WI38 (cell line): Measurements from ENCODE around the gene NDUFB2.
"Not testable (repeated sequence)": the region's sequence is repeated elsewhere in the genome, so short reads cannot be mapped to it uniquely, and the experiment has no call there.

Experiments
- H3K4me3 ChIP-seq: 2 replicates; pipeline ENCODE4 v1.5.1; 2011; ENCODE audit warnings: low read depth, mild to moderate bottlenecking, control low read depth, low read length
- TF ChIP-seq, protein P1 (sequence below): IDR thresholded peaks from 2 replicates; pipeline ENCODE4 v1.5.1; 2012; ENCODE audit warnings: low read depth, mild to moderate bottlenecking, control low read depth, low read length

Gene NDUFB2

GRCh38 chr7:140724706-140725105 is 28.2 kb downstream of the NDUFB2 start:
- TF ChIP-seq, protein P1, sequence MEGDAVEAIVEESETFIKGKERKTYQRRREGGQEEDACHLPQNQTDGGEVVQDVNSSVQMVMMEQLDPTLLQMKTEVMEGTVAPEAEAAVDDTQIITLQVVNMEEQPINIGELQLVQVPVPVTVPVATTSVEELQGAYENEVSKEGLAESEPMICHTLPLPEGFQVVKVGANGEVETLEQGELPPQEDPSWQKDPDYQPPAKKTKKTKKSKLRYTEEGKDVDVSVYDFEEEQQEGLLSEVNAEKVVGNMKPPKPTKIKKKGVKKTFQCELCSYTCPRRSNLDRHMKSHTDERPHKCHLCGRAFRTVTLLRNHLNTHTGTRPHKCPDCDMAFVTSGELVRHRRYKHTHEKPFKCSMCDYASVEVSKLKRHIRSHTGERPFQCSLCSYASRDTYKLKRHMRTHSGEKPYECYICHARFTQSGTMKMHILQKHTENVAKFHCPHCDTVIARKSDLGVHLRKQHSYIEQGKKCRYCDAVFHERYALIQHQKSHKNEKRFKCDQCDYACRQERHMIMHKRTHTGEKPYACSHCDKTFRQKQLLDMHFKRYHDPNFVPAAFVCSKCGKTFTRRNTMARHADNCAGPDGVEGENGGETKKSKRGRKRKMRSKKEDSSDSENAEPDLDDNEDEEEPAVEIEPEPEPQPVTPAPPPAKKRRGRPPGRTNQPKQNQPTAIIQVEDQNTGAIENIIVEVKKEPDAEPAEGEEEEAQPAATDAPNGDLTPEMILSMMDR = no peak
- no peak overlapping the region for H3K4me3 ChIP-seq

DNA sequence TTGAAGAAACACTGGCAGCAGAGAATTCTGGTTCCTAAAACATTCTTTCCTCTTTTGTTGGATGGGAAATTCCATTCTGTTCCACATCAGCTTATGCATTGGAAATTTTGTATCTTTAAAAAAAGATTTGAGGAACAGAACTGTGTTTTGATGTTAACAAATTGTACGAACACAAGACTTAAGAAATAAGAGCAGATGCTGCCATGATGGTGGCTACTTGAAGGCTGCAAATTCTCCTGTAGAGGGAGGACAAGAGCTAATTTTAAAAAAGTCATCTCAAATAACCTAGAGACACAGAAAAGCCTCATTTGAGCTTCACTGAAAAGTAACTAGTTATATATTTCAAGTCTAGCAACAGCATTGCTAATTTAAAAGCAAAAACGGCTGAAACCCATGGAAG is 29.8 kb downstream of the NDUFB2 start:
- TF ChIP-seq, protein P1 = peak; percentile 43
- no peak overlapping the region for H3K4me3 ChIP-seq

- TF ChIP-seq, protein P1 = no peak
These were observed 35.9 kb downstream of the NDUFB2 start for GRCh38 chr7:140732416-140732815.

DNA sequence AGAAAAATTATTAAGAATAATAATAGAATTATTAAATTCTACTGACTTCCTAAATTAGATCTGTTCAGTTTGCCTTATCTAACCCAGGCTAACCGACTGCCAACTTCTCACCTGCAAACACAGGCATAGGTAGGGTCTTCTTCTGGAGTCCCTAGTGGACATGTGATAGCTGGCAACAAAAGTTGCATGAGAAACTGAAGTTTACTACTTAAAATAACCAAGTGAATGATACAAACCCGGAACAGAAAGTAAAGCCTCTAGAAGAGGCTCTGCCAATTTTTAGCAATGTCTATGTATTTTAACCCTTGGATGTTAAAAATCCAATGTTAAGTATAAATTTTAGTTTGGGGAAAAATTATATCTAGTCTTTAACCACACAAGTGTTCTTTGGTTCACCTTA is 37.6 kb downstream of the NDUFB2 start:
- TF ChIP-seq, protein P1 = no peak
- no peak overlapping the region for H3K4me3 ChIP-seq

More at GRCh38 chr7:140732416-140732815, 35.9 kb downstream of the NDUFB2 start:
- H3K4me3 ChIP-seq = no peak overlapping the region

- H3K4me3 ChIP-seq = no peak overlapping the region
These were observed 38.2 kb downstream of the NDUFB2 start for GRCh38 chr7:140734729-140735128.

DNA sequence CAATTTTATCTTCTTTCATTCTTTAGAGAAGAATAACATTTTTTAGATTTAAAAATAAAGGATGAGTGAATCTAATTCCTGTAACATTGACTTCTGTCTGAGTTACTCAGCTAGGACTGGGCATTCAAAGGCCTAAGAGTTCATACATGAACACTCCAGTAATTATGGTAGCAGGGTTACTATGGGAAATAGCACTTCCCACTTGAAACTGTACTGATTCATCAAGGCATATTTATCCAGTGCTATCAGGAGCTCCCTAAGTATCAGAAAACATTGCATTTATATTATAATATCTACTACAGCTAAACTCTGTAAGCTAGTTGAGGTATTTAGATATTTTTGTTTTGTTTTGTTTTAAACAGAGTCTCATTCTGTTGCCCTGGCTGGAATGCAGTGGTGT is 41.8 kb downstream of the NDUFB2 start:
- no peak overlapping the region for H3K4me3 ChIP-seq
- TF ChIP-seq, protein P1 = no peak

More at GRCh38 chr7:140734729-140735128, 38.2 kb downstream of the NDUFB2 start:
- TF ChIP-seq, protein P1 = no peak

- H3K4me3 ChIP-seq = not testable (repeated sequence)
These were observed 46.7 kb downstream of the NDUFB2 start for GRCh38 chr7:140743255-140743654.

DNA sequence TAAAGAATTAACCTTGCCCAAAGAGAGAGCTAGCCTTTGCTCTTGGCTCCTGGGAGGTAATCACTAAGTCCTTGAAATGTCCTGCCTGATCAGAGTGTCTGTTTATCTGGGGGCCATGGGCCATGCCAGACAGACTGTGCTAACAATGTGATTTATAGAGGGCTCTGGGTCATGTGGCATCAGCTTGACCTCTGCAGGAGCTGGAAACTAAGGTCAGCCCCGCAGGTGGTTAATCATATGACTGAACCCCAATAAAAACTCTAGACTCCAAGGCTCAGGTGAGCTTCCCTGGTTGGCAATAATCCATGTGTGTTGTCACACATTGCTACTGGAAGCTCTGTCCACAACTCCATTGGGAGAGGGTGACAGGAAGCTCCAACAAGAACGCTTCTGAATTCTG is 47.5 kb downstream of the NDUFB2 start:
- TF ChIP-seq, protein P1 = no peak
- no peak overlapping the region for H3K4me3 ChIP-seq
